Ishikawa (cell line): ENCODE data around the gene GNB2.

Experiments
- CEBPB ChIP-seq: IDR thresholded peaks from 2 replicates; pipeline ENCODE4 v1.6.1; 2012
- CREB1 ChIP-seq: IDR thresholded peaks from 2 replicates; pipeline ENCODE4 v1.6.1; 2012; ENCODE audit warnings: low read depth
- EGR1 ChIP-seq: IDR thresholded peaks from 2 replicates; pipeline ENCODE4 v1.6.1; 2012
- EP300 ChIP-seq: IDR thresholded peaks from 2 replicates; pipeline ENCODE4 v1.6.1; 2012; ENCODE audit warnings: borderline replicate concordance
- FOXM1 ChIP-seq: IDR thresholded peaks from 2 replicates; pipeline ENCODE4 v1.6.1; 2012; ENCODE audit warnings: low read depth, borderline replicate concordance
- NFIC ChIP-seq: IDR thresholded peaks from 2 replicates; pipeline ENCODE4 v1.6.1; 2012
- RAD21 ChIP-seq: IDR thresholded peaks from 2 replicates; pipeline ENCODE4 v1.6.1; 2012; ENCODE audit warnings: low read depth
- TAF1 ChIP-seq: IDR thresholded peaks from 2 replicates; pipeline ENCODE4 v1.6.1; 2012; ENCODE audit warnings: low read depth, mild to moderate bottlenecking
- TCF12 ChIP-seq: IDR thresholded peaks from 2 replicates; pipeline ENCODE4 v1.6.1; 2012; ENCODE audit warnings: low read depth
- TEAD4 ChIP-seq: IDR thresholded peaks from 2 replicates; pipeline ENCODE4 v1.6.1; 2012
- YY1 ChIP-seq: IDR thresholded peaks from 2 replicates; pipeline ENCODE4 v1.6.1; 2012; ENCODE audit warnings: low read depth
- ZBTB7A ChIP-seq: IDR thresholded peaks from 2 replicates; pipeline ENCODE4 v1.6.1; 2012; ENCODE audit warnings: low read depth
- TF ChIP-seq, protein P1 (sequence below): IDR thresholded peaks from 2 replicates; pipeline ENCODE4 v1.6.1; 2012; ENCODE audit warnings: low read depth, mild to moderate bottlenecking
- TF ChIP-seq, protein P2 (sequence below): IDR thresholded peaks from 2 replicates; pipeline ENCODE4 v1.6.1; 2012
- TF ChIP-seq, protein P3 (sequence below): IDR thresholded peaks from 2 replicates; pipeline ENCODE4 v1.6.1; 2012

The GNB2 gene

DNA sequence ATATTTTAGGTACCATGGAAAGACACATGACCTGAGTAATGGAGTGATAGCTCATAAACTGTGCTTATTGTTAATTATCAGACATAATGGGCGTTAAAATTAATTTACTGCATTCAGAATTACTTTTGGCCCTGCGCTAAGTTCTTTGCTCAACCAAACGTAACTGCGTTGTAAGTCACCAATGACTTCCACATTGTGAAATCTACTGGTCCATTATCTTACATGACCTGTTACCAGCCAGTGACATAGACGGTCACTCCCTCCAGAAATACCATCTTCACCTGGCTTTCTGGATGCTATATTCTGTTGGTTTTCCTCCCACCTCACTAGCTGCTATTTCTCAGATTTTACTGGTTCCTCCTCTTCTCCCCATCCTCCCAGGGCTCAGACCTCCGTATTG lies 25.5 kb downstream of the GNB2 start:
- TF ChIP-seq ZBTB7A (no peak), FOXM1 (no peak), CREB1 (no peak), NFIC (no peak), EGR1 (no peak), TCF12 (no peak), TEAD4 (no peak), EP300 (no peak), YY1 (no peak), TAF1 (no peak), CEBPB (no peak), RAD21 (no peak)
- TF ChIP-seq, protein P1, sequence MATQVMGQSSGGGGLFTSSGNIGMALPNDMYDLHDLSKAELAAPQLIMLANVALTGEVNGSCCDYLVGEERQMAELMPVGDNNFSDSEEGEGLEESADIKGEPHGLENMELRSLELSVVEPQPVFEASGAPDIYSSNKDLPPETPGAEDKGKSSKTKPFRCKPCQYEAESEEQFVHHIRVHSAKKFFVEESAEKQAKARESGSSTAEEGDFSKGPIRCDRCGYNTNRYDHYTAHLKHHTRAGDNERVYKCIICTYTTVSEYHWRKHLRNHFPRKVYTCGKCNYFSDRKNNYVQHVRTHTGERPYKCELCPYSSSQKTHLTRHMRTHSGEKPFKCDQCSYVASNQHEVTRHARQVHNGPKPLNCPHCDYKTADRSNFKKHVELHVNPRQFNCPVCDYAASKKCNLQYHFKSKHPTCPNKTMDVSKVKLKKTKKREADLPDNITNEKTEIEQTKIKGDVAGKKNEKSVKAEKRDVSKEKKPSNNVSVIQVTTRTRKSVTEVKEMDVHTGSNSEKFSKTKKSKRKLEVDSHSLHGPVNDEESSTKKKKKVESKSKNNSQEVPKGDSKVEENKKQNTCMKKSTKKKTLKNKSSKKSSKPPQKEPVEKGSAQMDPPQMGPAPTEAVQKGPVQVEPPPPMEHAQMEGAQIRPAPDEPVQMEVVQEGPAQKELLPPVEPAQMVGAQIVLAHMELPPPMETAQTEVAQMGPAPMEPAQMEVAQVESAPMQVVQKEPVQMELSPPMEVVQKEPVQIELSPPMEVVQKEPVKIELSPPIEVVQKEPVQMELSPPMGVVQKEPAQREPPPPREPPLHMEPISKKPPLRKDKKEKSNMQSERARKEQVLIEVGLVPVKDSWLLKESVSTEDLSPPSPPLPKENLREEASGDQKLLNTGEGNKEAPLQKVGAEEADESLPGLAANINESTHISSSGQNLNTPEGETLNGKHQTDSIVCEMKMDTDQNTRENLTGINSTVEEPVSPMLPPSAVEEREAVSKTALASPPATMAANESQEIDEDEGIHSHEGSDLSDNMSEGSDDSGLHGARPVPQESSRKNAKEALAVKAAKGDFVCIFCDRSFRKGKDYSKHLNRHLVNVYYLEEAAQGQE: no peak
- TF ChIP-seq, protein P2, sequence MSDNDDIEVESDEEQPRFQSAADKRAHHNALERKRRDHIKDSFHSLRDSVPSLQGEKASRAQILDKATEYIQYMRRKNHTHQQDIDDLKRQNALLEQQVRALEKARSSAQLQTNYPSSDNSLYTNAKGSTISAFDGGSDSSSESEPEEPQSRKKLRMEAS: no peak
- TF ChIP-seq, protein P3, sequence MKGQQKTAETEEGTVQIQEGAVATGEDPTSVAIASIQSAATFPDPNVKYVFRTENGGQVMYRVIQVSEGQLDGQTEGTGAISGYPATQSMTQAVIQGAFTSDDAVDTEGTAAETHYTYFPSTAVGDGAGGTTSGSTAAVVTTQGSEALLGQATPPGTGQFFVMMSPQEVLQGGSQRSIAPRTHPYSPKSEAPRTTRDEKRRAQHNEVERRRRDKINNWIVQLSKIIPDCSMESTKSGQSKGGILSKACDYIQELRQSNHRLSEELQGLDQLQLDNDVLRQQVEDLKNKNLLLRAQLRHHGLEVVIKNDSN: no peak

DNA sequence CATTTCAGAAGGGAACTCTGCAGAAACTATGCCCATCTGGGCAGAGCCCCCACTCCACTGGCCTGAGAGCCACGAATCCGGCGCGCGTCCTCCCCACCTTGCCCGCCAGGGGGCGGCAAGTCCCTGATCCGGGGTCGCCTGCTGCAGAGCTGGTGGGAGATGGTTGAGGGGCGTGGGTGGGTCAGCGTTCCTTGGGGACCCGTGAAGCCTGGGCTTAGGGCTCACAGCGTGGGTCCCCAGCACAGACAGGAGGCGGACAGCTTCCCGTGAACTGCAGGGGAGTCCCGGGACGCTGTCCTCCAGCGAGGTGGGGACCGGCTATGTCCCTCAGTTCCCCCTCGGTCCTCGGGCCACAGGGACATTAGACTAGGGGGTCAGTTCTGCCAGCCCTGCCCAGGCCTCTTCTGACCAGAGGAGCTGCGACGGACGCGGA lies 31.8 kb downstream of the GNB2 start:
- TF ChIP-seq, protein P3: no peak
- TF ChIP-seq YY1 (0 out of 2 replicates have a peak, but pooled peaks have one; percentile 4), RAD21 (peak; percentile 64), ZBTB7A (peak; percentile 100), EP300 (no peak)
- TF ChIP-seq, protein P1: no peak

DNA sequence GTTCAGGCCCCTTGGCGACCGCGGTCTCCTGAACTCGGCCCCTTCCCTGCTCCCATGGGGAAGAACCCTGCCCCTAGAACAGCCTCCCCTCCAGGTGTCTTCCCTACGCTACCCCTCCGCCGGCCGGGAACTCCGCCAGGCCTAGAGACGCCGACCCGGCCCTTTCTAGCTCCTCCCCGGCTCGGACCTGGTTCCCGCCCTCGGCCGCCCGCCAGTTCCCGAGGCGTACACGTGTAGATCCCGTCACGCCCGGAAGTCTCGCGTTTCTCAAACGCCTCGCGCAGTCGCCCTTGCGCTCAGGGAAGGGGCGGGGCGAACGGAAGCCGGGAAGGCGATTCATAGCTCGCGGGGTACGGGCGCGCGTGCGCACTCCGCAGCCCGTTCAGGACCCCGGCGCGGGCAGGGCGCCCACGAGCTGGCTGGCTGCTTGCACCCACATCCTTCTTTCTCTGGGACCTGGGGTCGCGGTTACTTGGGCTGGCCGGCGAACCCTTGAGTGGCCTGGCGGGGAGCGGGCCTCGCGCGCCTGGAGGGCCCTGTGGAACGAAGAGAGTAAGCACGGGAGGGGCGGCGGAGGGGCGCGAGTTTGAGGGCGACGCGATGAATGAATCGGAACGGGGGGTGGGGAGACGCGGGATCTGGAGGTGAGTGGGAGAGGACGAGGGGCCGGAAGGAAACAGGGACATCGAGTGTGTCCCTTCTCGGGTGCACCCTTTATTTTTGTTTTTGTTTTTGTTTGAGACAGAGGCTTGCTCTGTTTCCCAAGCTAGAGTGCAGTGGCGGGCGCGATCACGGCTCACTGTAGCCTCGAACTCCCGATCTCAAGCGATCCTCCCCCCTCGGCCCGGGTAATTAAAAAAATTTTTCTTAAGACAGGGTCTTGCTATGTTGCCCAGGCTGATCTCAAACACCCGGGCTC lies 32.5 kb downstream of the GNB2 start, which contains the start of gene POP7:
POP7 (plus strand) TSS at position 369 of the 919 bp plus-strand sequence. CDS start 710 bp downstream, outside the sequence.
- TF ChIP-seq, protein P2: peak; percentile 82
- TF ChIP-seq TCF12: peak; percentile 59
- peak; percentile 28; the same call in 1 of the 2 replicates for TF ChIP-seq EP300
- peak; percentile 72 for TF ChIP-seq CREB1
- TF ChIP-seq TAF1: peak; percentile 74
- no peak for TF ChIP-seq YY1
- TF ChIP-seq ZBTB7A: peak; percentile 99; the same call in 1 of the 2 replicates
- no peak for TF ChIP-seq FOXM1
- peak; percentile 74 for TF ChIP-seq NFIC
- TF ChIP-seq, protein P3: peak; percentile 54; the same call in 1 of the 2 replicates

DNA sequence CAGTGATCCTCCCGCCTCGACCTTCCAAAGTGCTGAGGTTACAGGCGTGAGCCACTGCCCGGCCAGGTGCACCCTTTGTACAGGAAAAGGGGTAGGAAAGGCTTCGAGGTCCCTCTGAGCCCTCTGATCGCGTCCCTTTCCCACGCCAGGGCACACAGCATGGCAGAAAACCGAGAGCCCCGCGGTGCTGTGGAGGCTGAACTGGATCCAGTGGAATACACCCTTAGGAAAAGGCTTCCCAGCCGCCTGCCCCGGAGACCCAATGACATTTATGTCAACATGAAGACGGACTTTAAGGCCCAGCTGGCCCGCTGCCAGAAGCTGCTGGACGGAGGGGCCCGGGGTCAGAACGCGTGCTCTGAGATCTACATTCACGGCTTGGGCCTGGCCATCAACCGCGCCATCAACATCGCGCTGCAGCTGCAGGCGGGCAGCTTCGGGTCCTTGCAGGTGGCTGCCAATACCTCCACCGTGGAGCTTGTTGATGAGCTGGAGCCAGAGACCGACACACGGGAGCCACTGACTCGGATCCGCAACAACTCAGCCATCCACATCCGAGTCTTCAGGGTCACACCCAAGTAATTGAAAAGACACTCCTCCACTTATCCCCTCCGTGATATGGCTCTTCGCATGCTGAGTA lies 33.3 kb downstream of the GNB2 start:
- no peak for TF ChIP-seq YY1
- TF ChIP-seq, protein P3: no peak
- TF ChIP-seq ZBTB7A: no peak
- TF ChIP-seq, protein P2: no peak
- TF ChIP-seq TEAD4: no peak
- peak; percentile 32; the same call in 1 of the 2 replicates for TF ChIP-seq NFIC
